Hematopoietic multipotent progenitor cell treated with erythropoietin and hydrocortisone succinate and interleukin-3 and kit ligand, for 4 days (in vitro differentiated cells): ENCODE measurements around the gene SYT8.
A peak's percentile ranks its signal among the peaks of the same experiment; 100 is the strongest.

Experiments
- DNase-seq: peaks from one replicate; pipeline ENCODE4 v3.0.0-alpha.2; 2015

The SYT8 gene

DNA sequence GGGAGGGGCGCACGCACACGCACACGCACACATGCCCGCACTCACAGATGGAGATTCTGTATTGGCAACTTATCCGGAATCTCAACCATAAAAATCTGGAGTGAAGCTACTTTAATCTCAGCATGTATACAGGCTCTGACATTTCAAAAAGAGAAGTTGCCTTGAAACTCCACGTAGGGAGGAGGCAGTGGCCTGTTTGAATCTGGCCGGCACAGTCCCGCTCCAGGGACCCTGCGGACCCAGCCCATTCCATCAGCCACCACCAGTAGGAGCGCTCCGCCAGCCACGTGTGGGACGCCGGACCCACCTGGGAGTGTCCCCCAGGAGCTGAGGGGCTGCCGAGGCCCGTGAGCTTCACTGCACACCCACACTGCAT, 1.9 kb upstream of the SYT8 start:
- DNase-seq = no peak

DNA sequence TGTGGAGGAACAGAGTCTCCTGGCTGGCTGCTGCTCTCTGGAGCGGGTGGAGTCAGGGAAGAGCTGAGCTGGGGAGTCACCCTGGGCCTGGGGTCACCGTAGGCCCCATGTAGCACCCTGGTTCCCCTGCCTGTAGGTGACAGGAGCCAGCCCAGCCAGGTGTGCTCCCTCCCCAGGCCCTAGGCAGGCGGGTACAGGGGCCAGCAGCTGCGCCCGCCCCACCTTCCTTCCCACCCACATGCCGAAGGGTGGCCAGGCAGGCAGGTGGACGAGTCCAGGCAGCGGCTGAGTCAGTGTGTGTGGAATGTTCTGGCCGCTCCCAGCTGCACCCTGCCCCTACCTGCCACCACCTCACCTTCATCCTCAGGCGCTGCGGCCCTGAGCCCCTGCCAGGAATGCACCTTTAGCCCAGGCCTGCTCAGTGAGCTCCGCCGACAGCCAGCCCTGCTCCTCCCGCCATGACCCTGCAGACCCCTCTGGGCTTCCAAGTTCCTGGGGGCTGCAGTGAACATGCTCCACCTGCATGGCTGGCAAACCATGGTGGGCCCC, 654 bp upstream of the SYT8 start:
- DNase-seq = no peak

DNA sequence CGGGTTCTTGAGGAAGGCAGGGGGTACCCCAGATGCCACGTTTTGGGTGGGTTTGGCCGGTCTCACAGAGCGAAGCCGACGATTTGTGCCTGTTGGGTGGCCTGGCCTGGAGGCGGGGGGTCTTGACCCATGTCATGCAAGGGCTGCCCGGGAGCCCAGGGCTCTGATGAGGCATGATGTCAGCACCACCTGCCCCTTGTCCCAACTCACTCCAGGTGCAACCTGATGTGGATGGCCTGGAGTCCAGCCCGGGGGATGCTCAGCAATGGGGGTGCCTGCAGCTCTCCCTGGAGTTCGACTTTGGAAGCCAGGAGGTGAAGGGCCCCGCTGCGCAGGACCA, 851 bp downstream of the SYT8 start:
- DNase-seq = no peak

DNA sequence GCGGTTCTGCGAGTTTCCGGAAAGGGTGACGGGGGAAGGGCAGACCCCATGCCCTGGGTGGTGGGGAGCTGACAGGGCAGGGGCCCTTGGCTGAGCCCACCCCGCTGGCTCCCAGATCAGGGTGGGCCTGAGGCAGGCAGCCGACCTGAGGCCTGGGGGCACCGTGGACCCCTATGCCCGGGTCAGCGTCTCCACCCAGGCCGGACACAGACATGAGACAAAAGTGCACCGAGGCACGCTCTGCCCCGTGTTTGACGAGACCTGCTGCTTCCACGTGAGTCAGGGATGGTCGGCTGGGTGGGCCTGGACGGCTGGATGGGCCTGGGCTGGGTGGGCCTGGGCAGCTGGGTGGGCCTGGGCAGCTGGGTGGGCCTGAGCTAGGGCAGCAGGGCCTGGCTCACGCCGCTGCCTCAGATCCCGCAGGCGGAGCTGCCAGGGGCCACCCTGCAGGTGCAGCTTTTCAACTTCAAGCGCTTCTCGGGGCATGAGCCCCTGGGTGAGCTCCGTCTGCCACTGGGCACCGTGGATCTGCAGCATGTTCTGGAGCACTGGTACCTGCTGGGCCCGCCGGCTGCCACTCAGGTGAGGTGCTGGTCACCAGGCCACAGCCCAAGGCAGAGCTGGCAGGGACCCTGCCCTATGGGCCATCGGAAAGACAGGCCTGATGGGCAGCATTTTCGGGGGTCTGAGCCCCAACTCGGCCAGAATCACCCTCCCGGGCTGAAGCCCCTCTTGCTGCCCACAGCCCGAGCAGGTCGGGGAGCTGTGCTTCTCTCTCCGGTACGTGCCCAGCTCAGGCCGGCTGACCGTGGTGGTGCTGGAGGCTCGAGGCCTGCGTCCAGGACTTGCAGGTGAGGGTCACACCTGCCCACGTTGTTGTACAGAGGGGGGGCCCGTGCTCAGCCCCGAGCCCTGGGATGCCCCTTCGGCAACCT, 1.5 kb downstream of the SYT8 start:
- no peak for DNase-seq

DNA sequence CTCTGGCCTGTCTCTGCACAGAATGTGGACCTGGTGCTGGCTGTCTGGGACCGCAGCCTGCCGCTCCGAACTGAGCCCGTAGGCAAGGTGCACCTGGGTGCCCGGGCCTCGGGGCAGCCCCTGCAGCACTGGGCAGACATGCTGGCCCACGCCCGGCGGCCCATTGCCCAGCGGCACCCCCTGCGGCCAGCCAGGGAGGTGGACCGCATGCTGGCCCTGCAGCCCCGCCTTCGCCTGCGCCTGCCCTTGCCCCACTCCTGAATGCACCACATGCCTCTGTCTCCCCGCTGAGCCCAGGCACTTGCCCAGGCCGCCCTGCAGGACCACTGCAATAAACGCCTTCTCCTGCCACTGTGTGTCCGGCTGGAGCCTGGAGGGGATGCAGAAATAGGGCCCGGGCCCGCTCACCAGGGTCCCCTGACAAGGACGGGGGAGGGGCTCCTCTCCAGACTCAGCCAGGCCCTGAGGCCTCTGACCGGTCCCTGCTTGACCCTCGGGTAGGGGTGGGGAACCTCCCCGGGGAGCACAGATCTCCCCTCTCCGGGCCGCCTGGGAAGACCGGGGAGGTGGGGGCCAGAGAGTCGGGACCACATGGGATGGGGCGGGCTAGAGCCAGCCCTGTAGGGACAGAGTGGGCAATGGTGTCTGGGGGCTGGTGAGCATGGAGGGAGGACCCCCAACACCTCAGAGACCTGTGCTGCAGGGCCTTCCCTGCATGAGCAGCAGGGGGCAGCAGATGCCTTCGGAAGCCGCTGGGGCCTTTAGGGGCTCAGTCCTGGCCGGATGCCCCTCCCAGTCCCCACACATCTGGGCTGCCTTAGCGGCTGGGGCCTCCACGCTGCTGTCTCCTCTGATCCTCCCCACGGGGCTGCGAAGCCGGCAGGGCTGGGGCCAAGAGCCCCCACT, 2.6 kb downstream of the SYT8 start:
- DNase-seq = peak; percentile 92

DNA sequence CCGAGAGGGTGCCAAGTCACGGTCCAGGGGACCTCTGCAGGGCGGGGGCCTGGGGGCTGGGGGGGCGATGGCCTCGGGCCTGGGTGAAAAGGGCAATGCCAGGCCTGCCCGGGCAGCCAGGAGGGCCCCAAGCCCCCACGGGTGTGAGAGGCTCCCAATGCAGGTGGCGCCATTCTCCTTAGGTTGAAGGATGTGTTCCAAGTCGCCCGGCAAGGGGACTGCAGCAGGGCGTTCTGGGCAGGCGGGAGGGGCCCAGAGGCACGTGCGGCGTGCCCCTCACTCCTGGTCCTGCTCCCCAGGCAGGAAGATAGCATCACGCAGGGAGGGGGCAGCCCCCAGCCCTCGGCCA, 3.3 kb downstream of the SYT8 start:
- no peak for DNase-seq

DNA sequence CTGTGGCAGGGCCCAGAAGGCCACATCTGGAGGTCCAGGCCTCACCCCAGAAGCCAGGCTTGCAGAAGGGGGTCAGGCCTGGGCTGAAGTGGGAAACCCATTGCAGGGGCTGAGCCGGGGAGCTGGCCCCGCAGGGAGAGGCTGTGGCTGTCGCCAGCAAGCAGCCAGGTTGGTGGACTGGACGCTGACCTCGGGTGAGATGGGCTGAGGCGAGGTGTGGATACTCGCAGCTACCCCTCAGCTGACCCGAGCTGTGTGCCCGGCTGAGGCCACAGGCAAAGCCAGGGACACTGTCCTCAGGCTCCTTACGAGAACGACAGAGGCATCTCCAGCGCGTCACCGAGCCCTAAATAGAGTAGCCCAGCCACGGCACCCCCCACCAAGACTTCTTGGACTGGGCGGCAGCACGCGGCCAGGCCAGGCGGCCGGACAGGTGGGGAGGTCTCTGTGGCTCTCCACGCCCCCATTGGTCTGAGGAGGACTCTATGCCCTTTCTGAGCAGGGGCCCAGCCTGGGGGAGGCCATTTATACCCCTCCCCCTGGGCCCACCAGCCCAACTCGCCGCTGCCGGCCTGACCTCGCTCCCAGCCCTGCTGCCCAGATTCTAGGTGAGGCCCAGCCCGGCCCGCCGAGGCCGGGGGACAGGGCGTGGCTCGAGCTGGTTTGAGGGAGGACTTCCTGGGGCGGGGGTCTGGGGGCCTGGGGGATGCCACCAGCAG, 3.8 kb downstream of the SYT8 start, which contains the start of gene TNNI2:
Gene TNNI2, plus strand, starts transcription at position 556 of the 719 bp plus-strand sequence. CDS start 716 bp downstream, outside the sequence.
- no peak for DNase-seq

DNA sequence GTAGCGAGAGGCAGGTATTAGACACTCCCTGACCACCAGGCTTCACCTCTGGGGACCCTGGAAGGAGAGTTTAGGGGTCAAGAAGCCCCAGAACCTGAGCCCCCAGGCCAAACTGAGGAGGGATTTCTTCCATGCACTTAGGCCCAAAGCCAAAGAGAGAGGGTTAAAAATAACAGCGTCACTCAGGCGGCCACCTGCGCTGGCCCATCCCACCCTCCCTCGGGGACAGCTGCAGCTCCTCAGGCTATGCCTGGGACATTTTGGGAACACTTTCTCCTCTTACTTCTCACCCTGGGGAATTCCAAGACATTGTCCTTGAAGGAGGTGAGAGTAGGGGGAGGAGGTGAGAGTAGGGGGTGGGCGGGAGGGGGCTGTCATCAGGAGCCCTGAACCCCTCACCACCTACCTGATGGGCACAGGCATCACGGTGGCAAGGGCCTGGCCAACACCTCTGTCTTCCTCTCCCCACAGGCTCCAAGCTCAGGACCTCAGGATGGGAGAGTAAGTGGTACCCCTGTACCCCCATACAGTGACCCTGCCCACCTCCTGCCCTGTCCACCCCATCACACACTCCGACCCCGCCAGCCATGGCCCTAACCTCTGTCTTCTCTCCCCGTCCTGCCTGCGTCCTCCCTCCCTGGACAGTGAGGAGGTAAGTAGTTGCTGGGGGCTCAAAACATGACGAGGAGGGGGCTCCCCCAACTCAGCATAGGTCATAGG, 4.6 kb downstream of the SYT8 start:
- DNase-seq = no peak

DNA sequence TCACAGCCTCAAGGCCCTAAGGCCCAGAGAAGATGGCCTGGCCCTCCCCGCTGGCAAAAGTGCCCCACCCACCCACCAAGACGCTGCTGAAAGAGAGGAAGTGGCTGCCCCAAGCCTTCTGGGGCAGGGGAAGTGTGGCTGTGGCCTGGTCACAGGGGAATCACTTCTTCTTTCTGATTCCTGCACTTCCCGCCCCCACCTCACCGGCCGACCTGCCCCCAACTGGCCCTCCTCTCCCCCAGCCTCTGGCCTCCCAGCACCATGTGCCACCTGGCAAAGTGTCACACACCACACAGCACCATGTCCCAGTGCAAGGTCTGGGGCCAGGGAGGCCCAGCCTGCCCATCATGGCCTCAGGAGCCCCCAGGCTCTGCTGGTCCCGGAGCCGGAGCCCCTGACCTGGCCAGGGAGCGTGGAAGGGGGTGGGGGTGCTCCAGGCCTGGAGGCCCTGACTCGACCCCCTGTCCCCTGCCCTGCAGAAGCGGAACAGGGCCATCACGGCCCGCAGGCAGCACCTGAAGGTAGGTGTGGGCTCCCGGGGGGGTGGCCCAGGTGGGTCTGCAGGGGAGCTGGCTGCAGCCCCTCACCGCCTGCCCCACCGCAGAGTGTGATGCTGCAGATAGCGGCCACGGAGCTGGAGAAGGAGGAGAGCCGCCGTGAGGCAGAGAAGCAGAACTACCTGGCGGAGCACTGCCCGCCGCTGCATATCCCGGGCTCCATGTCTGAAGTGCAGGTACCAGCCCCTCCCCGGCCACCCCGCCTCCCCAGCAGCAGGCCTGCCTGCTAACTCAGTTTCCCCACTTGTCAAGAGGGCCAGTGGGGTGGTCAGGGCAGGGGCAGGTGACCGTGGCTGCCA, 5.4 kb downstream of the SYT8 start:
- peak; percentile 80 for DNase-seq

DNA sequence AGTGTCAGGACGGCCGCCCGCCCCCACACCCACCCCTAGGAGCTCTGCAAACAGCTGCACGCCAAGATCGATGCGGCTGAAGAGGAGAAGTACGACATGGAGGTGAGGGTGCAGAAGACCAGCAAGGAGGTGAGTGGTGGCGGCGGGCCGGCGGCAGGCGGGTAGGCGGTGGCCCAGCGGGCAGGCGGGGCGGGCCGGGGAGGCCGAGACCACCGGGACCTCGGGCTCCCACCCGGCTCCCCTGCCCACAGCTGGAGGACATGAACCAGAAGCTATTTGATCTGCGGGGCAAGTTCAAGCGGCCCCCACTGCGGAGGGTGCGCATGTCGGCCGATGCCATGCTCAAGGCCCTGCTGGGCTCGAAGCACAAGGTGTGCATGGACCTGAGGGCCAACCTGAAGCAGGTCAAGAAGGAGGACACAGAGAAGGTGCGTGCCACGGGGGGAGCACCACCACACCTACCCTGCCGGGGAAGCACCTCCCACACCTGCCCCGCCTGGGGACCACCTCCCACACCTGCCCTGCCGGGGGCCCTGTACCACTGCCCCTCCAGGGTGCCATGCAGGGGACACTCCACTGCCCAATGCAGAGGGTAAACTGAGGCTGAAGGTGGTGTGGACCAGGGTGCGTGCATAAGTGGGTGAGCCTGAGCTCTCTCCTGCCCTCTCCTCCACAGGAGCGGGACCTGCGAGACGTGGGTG, 6.1 kb downstream of the SYT8 start:
- no peak for DNase-seq

DNA sequence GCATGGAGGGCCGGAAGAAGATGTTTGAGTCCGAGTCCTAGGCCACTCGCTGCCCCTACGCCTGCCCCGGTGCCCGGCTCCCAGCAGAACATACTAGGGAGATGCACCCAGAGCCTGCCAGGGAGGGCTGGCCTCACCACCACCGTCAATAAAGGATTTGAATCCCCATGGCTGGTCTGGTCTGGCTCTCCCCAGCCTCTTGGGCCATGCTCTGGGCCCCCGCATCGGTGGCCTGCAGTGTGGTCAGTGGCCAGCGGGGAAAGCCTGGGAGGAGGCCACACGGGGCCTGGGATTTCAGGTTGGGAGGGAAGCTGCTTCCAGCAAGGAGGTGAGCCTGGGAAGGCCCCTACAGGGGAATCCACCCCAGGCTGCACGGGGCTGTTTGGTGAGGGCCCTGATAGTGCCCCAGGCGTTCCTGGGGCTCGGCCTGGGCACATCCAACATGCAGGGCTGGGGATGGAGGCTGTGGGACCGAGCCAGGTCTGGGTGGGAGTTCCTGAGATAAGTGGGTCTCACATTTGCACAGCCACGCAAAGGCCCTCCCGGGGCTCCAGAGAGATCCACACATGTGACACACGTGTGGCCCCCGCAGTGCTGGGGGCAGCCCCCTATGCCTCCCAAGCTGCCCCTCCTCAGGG, 6.8 kb downstream of the SYT8 start:
- no peak for DNase-seq

DNA sequence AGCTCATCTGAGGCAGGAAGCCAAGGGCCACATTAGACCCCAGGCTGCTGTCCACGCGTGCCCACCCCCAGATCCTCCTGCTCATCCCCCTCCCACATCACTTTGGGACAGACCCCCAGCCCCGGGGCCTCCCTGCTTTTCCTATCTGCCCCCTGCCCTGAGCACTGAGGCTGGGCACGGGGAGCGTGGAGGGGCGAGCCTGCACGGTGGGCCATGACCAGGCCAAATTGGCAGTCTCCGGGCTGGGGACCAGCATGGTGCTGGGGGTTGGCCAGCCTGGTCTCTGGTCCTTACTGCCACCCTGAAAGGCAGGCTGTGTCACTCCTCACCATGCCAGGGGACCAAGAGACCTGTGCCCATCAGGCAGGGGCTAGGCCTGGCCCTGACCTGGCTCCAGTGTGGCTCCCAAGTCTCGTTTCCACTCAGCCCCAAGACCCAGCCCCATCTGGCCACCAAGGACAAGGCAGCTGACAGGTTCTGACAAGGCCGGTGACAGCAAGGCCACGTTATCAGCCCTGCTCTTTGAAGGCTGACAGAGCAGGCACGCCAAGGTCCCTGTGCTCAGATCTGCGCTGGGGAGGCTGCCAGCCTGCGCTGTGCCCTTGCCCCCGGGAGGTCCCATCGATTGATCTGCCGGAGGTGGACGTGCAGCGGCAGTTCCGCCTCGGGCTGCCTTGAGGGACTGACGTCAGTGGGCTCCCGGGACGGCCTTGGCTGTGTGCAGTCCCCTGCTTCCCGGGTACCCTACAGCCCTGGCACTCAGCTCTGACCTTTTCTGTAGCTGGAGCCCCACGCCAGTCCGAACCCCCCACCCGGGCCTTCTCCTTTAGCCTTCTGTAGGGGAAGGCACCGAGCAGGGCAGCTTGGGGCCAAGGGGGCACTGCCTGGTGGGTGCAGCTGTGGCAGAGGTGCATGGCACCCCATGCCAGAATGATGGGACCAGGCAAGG, 7.6 kb downstream of the SYT8 start:
- peak; percentile 53 for DNase-seq

DNA sequence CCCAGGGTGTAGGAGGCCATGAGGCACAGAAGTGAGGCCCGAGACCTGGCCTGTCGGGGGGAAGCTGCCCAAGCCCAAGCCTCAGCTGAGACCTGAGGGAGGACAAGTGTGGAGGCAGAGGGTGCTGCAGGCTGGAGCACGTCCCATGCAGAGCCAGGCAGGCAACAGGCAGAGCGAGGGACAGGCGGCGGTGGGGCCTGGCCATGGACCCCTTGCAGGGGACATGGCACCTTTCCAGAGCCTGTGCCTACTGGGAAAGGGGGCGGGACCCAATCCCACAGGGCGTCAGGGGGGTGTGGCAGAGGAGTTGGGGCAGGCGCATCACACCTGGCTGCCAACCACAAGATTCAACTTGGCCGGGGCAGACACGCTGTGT, 8.3 kb downstream of the SYT8 start:
- DNase-seq = no peak

DNA sequence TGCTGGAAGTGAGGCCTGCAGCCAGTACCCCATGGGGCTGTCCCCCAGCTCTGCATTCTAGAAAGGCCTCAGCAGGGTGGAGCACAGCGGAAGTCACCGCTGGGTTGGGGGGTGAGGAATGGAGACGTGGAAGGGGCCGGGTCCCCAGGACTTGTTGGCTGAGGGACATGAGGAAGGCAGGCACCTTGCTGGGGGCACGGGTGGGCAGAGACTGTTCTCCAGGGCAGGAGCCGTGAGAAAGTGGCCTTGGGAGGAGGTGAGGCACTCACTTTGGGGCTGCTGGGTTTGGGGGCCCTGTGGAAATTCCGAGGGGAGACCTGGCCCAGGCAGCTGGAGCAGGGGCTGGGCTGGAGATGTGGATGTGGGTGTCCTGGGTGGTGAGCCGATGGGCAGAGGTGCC, 9.0 kb downstream of the SYT8 start:
- DNase-seq = no peak

DNA sequence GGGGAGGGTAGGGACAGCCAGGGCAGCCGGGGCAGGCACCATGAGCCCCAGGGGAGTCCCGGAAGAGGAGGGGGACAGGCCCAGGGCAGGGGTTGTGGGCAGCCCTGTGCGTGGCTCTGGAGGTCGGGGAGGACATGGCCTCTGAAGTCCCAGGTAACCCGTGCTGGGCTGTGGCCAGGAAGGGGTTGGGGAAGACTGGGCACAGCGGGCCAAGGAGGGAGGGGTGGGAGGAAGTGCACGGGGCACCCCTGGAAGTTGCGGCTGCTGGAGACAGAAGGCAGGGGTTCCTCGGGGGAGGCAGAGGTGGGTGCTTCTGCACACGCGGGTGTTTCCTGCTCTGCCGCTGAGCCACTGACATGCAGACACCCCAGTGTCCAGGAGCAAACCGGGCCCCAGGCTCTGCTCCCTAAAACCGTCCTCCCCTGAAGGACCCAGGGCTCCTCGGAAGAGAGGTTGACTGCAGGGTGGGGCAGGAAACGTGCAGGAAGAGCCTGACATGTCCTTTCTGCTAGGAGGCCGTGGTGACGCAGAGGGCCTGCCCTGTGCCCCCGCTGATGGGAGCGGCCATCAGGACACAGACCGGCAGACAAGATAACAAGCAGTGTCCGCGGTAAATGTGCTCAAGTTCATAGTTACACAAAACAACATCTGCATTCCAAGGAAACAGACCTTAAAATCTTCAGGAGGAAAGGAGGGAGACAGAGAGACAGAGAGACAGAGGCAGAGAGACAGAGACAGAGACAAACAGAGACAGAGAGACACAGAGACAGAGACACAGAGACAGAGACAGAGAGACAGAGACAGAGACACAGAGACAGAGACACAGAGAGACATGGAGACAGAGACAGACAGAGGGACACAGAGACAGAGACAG, 9.7 kb downstream of the SYT8 start:
- DNase-seq = peak; percentile 96

DNA sequence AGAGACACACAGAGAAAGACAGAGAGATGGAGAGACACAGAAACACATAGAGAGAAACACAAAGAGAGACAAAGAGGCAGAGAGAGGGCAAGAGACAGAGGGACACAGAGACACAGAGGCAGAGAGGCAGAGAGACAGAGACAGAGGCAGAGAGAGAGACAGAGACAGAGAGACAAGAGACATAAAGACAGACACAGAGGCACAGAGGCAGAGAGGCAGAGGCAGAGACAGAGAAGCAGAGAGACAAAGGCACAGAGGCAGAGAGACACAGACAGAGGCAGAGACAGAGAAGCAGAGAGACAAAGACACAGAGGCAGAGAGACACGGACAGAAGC, 10.3 kb downstream of the SYT8 start:
- no peak for DNase-seq

DNA sequence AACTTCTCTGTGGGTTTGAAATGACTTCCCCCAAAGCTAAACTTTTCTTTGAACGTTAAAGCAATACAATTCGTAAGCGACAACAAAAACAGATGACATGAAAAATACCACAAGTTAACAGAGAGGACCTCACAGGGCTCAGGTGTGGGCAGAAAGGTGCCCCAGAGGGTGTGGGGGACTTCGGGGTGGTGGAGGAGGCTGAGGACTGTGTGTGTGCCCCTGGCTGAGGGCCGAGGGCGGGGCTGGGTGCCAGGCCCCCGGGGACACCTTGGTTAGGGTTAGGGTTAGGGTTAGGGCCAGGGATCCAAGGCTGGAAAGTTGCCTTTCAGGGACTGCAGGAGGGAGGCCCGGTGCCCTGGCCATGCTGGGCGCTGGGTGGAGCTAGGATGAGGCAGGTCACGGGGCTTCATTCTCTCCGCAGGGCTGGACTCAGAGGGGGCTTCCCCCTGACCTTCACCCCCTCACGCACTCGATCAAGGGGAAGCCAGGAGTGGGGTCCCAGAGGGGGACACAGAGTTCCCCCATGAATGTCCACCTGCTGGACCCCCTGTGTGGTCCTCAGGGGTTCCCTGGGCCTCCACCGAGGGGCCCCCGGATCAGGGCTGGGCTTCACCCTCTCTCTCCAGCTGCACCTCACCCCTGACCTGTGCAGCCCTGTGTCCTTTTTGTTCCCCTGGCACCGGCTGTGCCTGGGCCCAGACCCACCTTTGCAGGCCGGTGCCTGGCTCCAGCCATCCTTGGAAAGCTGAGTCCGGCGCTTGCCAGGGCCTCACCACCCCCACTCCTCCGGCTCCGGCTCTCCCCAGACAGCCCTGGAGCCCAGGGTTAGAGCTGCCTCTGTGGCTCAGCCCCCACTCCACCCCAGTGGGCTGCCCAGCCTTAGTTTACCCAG, 11.0 kb downstream of the SYT8 start:
- DNase-seq = no peak
